Lung (tissue), 12 donors: ENCODE results near the gene ATG3. TPM values are rescaled to one million over a fixed set of nuclear protein-coding genes. Genes with fewer than 3 reads are reported as not detected.

Source experiments
- ATAC-seq: fragments of 200-7000 bp; cut with Tn5 transposase; one replicate; pipeline ENCODE4 v1.9.1; 2020; ENCODE audit warnings: moderate number of reproducible peaks; ENCODE audit not compliant: insufficient read depth, low FRiP score
- DNase-seq, 3 donors: peaks; one replicate each; pipeline ENCODE4 v3.0.0-alpha.2; 2013 to 2017
- H3K27ac ChIP-seq, 2 donors: one replicate each; pipeline ENCODE4 v1.5.1; 2013; ENCODE audit warnings: mild to moderate bottlenecking in 2 of 2, moderate library complexity in 2 of 2, control low read depth in 1 of 2, inconsistent platforms in 1 of 2, low read depth in 1 of 2, low read length in 1 of 2
- H3K27me3 ChIP-seq, 3 donors: one replicate each; pipeline ENCODE4 v1.5.1; 2013; ENCODE audit warnings: low read length in 2 of 3; ENCODE audit not compliant: control insufficient read depth in 3 of 3, insufficient read depth in 3 of 3
- H3K36me3 ChIP-seq, 4 donors: one replicate each; pipeline ENCODE4 v1.5.1; 2013; ENCODE audit warnings: low read length in 4 of 4, mild to moderate bottlenecking in 1 of 4, moderate library complexity in 1 of 4; ENCODE audit not compliant: control insufficient read depth in 4 of 4, insufficient read depth in 4 of 4
- H3K4me1 ChIP-seq, 5 donors: one replicate each; pipeline ENCODE4 v1.5.1; 2013; ENCODE audit warnings: low read length in 5 of 5, mild to moderate bottlenecking in 2 of 5, moderate library complexity in 1 of 5; ENCODE audit not compliant: control insufficient read depth in 5 of 5, insufficient read depth in 5 of 5
- H3K4me3 ChIP-seq: one replicate; pipeline ENCODE4 v1.5.1; 2013; ENCODE audit warnings: mild to moderate bottlenecking, control low read depth, moderate library complexity
- H3K9ac ChIP-seq, 2 donors: one replicate each; pipeline ENCODE4 v1.5.1; 2013; ENCODE audit warnings: low read length in 2 of 2, control low read depth in 1 of 2; ENCODE audit not compliant: insufficient read depth in 1 of 2
- H3K9me3 ChIP-seq, 4 donors: one replicate each; pipeline ENCODE4 v1.5.1; 2013; ENCODE audit warnings: low read length in 3 of 4, mild to moderate bottlenecking in 1 of 4, moderate library complexity in 1 of 4; ENCODE audit not compliant: control insufficient read depth in 4 of 4, insufficient read depth in 3 of 4
- WGBS, 2 donors: extraction: QIAGEN DNeasy Blood & Tissue Kit; methylation state at CpG; one replicate each; pipeline ENCODE4 v1.1.7; 2013; 5-methylcytosine and 5-hydroxymethylcytosine counted together
- polyA plus RNA-seq, 2 donors: library from polyadenylated mRNA; stranded (reverse); fragments of 200-250 nt; gene quantifications; one replicate each; pipeline ENCODE4 v1.2.1, GENCODE V29; 2013
- total RNA-seq, 2 donors: library from RNA; depleted of rRNA in 1 of 2; stranded (reverse); fragments of >200 nt in 1 of 2; gene quantifications; one replicate each; pipeline ENCODE4 v1.2.1, GENCODE V29; 2014 to 2021
- TF ChIP-seq, protein P1 (sequence below): IDR thresholded peaks from 2 replicates; pipeline ENCODE4 v1.5.1; 2012; ENCODE audit warnings: mild to moderate bottlenecking; ENCODE audit errors: control extremely low read depth, extremely low read depth
- donor health status: control.
- donor health status: control.
- donor health status: Bipolar disorder and iron deficiency.
- donor health status: healthy.
- donor health status: DM: yes; HTN: yes; CAD: no.

Gene ATG3
- total and polyA plus RNA-seq, 4 donors: 29.4 to 80.9 (median 49.1) TPM

DNA sequence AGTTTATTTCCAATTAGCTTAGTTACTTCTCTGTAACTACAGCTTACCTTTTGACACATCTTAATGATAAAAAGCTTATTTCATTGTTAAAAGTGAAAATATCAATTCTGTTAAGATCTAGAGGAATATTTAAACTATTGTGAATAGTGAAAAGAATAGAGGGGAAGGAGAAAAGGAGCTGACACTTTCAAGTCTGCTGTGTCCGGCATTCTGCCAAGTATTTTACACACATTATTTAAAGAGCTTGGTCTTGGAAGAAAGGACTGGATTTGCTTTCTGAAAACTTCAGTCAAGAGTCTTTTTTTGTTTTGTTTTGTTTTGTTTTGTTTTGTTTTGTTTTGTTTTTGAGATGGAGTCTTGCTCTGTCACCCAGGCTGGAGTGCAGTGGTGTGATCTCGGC is 44.3 kb upstream of the ATG3 start:
- DNase-seq (peak in 2 of 3 donors; percentile 75 to 80), ATAC-seq (no peak)
- TF ChIP-seq, protein P1, sequence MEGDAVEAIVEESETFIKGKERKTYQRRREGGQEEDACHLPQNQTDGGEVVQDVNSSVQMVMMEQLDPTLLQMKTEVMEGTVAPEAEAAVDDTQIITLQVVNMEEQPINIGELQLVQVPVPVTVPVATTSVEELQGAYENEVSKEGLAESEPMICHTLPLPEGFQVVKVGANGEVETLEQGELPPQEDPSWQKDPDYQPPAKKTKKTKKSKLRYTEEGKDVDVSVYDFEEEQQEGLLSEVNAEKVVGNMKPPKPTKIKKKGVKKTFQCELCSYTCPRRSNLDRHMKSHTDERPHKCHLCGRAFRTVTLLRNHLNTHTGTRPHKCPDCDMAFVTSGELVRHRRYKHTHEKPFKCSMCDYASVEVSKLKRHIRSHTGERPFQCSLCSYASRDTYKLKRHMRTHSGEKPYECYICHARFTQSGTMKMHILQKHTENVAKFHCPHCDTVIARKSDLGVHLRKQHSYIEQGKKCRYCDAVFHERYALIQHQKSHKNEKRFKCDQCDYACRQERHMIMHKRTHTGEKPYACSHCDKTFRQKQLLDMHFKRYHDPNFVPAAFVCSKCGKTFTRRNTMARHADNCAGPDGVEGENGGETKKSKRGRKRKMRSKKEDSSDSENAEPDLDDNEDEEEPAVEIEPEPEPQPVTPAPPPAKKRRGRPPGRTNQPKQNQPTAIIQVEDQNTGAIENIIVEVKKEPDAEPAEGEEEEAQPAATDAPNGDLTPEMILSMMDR: no peak
- Histone ChIP-seq H3K27me3 (no peaks in the 10 kb centered on the region), H3K4me1 (peaks cover 0 to 7% (median 0%) of the 10 kb centered on the region in 5 donors), H3K36me3 (peaks cover 0 to 13% (median 2%) of the 10 kb centered on the region in 4 donors), H3K4me3 (no peak overlapping the region), H3K27ac (no peak overlapping the region), H3K9ac (no peak overlapping the region), H3K9me3 (no peaks in the 10 kb centered on the region)
- 86 to 95% methylated on average over 2 of the region's 2 CpGs for WGBS, 2 donors

GRCh38 chr3:112605285-112605684 is 43.5 kb upstream of the ATG3 start:
- H3K9me3 ChIP-seq: no peaks in the 10 kb centered on the region
- H3K27me3 ChIP-seq: no peaks in the 10 kb centered on the region
- no peak overlapping the region for H3K27ac ChIP-seq
- H3K4me1 ChIP-seq: peaks cover 0 to 7% (median 0%) of the 10 kb centered on the region in 5 donors
- ATAC-seq (no peak), DNase-seq (peak in 2 of 3 donors; percentile 41 to 42)
- peaks cover 0 to 13% (median 2%) of the 10 kb centered on the region in 4 donors for H3K36me3 ChIP-seq
- TF ChIP-seq, protein P1: no peak
- 73 to 76% methylated on average over 9 of the region's 9 CpGs for WGBS, 2 donors
- H3K9ac ChIP-seq: no peak overlapping the region
- no peak overlapping the region for H3K4me3 ChIP-seq

DNA sequence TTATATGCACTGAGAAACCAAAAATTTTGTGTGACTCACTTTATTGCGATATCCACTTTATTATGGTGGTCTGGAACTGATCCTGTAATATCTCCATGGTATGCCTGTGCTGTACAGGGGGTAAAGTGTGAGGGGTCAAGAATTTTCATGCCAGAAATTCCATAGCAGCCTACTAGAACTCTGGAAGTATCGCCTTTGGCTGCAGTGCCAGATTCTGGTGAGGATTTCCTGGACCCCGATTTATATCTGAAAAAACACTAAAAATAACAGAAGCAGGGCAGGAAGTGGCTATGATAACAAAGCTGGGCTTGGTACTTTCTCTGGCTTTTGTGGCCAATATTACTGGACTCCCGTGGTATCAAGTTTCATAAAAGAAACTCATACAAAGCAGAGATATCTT is 42.8 kb upstream of the ATG3 start:
- no peak for ATAC-seq
- H3K9me3 ChIP-seq: no peaks in the 10 kb centered on the region
- H3K4me1 ChIP-seq: peaks cover 0 to 7% (median 0%) of the 10 kb centered on the region in 5 donors
- TF ChIP-seq, protein P1: no peak
- no peaks in the 10 kb centered on the region for H3K27me3 ChIP-seq
- peaks cover 0 to 13% (median 2%) of the 10 kb centered on the region in 4 donors for H3K36me3 ChIP-seq
- peak; percentile 47 to 66 (median 56) for DNase-seq
- WGBS, 2 donors: 21 to 22% methylated on average over 4 of the region's 4 CpGs
- H3K27ac ChIP-seq: no peak overlapping the region
- H3K4me3 ChIP-seq: no peak overlapping the region
- H3K9ac ChIP-seq: no peak overlapping the region
